Measurements from ENCODE around the gene SLC25A48.

The SLC25A48 gene

GRCh38 chr5:135874461-135874860, 40.0 kb downstream of the SLC25A48 start:
- Histone ChIP-seq H3K9me3 (ENCODE audit: control insufficient read depth, insufficient read depth, low read depth, low read length) (no peaks in the 10 kb centered on the region), H3K4me1 (ENCODE audit: control insufficient read depth, insufficient read depth, low read length) (no peaks in the 10 kb centered on the region), H3K27ac (ENCODE audit: extremely low read depth, low read depth, low read length) (no peak overlapping the region), H3K36me3 (ENCODE audit: control insufficient read depth in 2 of 2, insufficient read depth in 1 of 2, low read length in 2 of 2) (no peaks in the 10 kb centered on the region), H3K4me3 (ENCODE audit: low read depth, low read length) (no peak overlapping the region)
- POLR2A ChIA-PET = no interaction called here
- CTCF ChIA-PET = interaction anchor here (0.6 to 2.1 kb wide), 4 partner anchors 11 to 337 kb away, joined by 3 to 5 read pairs (median 3); no protein-coding TSS in a partner anchor
- TF ChIP-seq ZSCAN16 (tag by site-specific recombination; IDR thresholded peaks at IDR 0.05) (no peak), ATF2 (tag by site-specific recombination; IDR thresholded peaks at IDR 0.05; ENCODE audit: low read depth) (no peak), HOXD13 (CRISPR knock-in tag; IDR thresholded peaks at IDR 0.05; ENCODE audit: borderline replicate concordance) (no peak), KLF10 (tag by site-specific recombination; IDR thresholded peaks at IDR 0.05) (no peak), YY1 (tag by site-specific recombination; IDR thresholded peaks at IDR 0.05) (no peak), ZNF48 (tag by site-specific recombination; IDR thresholded peaks at IDR 0.05) (no peak), TCF7L2 (IDR thresholded peaks at IDR 0.05; ENCODE audit: borderline replicate concordance, low read depth, low read length) (no peak), ZNF707 (tag by site-specific recombination; IDR thresholded peaks at IDR 0.05) (no peak), RBAK (tag by site-specific recombination; IDR thresholded peaks at IDR 0.05) (no peak), ZNF140 (tag by site-specific recombination; IDR thresholded peaks at IDR 0.05) (no peak), PBX3 (CRISPR knock-in tag; IDR thresholded peaks at IDR 0.05) (no peak), ZNF2 (tag by site-specific recombination; IDR thresholded peaks at IDR 0.05) (no peak)

- POLR2A ChIA-PET = no interaction called here
- Histone ChIP-seq H3K4me1 (ENCODE audit: control insufficient read depth, insufficient read depth, low read length) (peaks cover under 1% of the 10 kb centered on the region), H3K27ac (ENCODE audit: extremely low read depth, low read depth, low read length) (no peak overlapping the region), H3K9me3 (ENCODE audit: control insufficient read depth, insufficient read depth, low read depth, low read length) (no peaks in the 10 kb centered on the region), H3K36me3 (ENCODE audit: control insufficient read depth in 2 of 2, insufficient read depth in 1 of 2, low read length in 2 of 2) (no peaks in the 10 kb centered on the region), H3K4me3 (ENCODE audit: low read depth, low read length) (no peak overlapping the region)
- TF ChIP-seq ZNF423 (tag by site-specific recombination; IDR thresholded peaks at IDR 0.05) = no peak
- no peak for TF ChIP-seq ZNF324 (tag by site-specific recombination; IDR thresholded peaks at IDR 0.05)
- TF ChIP-seq RBAK (tag by site-specific recombination; IDR thresholded peaks at IDR 0.05) = no peak
- CTCF ChIA-PET = interaction anchor here (0.7 to 2.7 kb wide), 6 partner anchors 10 to 418 kb away, joined by 3 to 13 read pairs (median 4); no protein-coding TSS in a partner anchor
Observed at GRCh38 chr5:135875567-135875966, 41.1 kb downstream of the SLC25A48 start.

- CTCF ChIA-PET = interaction anchor here (0.6 to 2.7 kb wide), 8 partner anchors 10 to 419 kb away, joined by 3 to 13 read pairs (median 4); no protein-coding TSS in a partner anchor
- no peak overlapping the region for H3K27ac ChIP-seq (ENCODE audit: extremely low read depth, low read depth, low read length)
- H3K36me3 ChIP-seq (ENCODE audit: control insufficient read depth in 2 of 2, insufficient read depth in 1 of 2, low read length in 2 of 2) = no peaks in the 10 kb centered on the region
- no peaks in the 10 kb centered on the region for H3K9me3 ChIP-seq (ENCODE audit: control insufficient read depth, insufficient read depth, low read depth, low read length)
- no peak overlapping the region for H3K4me3 ChIP-seq (ENCODE audit: low read depth, low read length)
- POLR2A ChIA-PET = no interaction called here
- peaks cover 7% of the 10 kb centered on the region for H3K4me1 ChIP-seq (ENCODE audit: control insufficient read depth, insufficient read depth, low read length)
- TF ChIP-seq ZNF555 (tag by site-specific recombination; conservative IDR thresholded peaks at IDR 0.05) = no peak
- no peak for TF ChIP-seq ZNF558 (tag by site-specific recombination; IDR thresholded peaks at IDR 0.05)
- no peak for TF ChIP-seq CTCF (tag by site-specific recombination; IDR thresholded peaks at IDR 0.05)
- no peak for TF ChIP-seq ZNF2 (tag by site-specific recombination; IDR thresholded peaks at IDR 0.05)
- TF ChIP-seq ZNF704 (tag by site-specific recombination; IDR thresholded peaks at IDR 0.05) = no peak
- TF ChIP-seq ZNF311 (tag by site-specific recombination; IDR thresholded peaks at IDR 0.05; ENCODE audit: borderline replicate concordance) = no peak
- no peak for TF ChIP-seq ZBTB11 (tag by site-specific recombination; conservative IDR thresholded peaks at IDR 0.05; ENCODE audit: low read depth)
Observed at GRCh38 chr5:135876146-135876545, 41.7 kb downstream of the SLC25A48 start.

Data from HEK293 (cell line).